NT2/D1 (cell line): ENCODE measurements around the gene ANKS3.

ENCODE experiments used
- SUZ12 ChIP-seq: IDR thresholded peaks from 2 replicates; pipeline ENCODE4 v1.6.1; 2011; ENCODE audit not compliant: insufficient read length, insufficient read depth; ENCODE audit errors: extremely low read depth
- YY1 ChIP-seq: IDR thresholded peaks from 2 replicates; pipeline ENCODE4 v1.6.1; 2011; ENCODE audit not compliant: insufficient read length, insufficient read depth

DNA sequence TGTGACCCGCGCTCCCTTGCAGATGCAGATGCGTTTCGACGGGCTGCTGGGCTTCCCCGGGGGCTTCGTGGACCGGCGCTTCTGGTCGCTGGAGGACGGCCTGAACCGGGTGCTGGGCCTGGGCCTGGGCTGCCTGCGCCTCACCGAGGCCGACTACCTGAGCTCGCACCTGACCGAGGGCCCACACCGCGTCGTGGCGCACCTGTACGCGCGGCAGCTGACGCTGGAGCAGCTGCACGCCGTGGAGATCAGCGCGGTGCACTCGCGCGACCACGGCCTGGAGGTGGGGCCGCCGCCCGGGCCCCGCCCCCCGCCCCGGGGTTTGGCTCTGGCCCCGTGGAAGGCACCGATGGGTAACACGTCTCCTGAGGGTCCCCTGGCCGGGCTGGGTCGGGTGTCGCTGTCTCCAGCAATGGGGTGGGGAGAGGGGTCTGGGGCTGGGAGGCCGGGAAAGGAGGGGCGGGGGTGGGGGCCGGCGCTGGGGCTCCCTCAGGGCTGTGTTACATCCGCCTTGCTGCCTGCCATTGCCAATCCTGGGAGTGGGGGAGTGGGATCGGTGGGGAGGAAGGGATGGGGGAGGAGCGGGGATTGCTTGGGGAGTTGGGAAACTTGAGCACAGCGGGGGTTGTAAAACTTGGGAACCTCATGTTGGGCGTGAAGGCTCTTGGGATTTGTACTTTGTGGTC, 40.0 kb downstream of the ANKS3 start:
- TF ChIP-seq YY1 (no peak), SUZ12 (no peak)
